Measurements from ENCODE around the gene SSR3.

Gene SSR3

GRCh38 chr3:156539051-156539450, 15.9 kb downstream of the SSR3 start:
- TF ChIP-seq CTCF (IDR thresholded peaks at IDR 0.05; ENCODE audit: low read depth, low read length, poor library complexity, severe bottlenecking) (no peak), EZH2phosphoT487 (IDR thresholded peaks at IDR 0.05; ENCODE audit: borderline replicate concordance, low read length) (no peak)
- Histone ChIP-seq H4K20me1 (ENCODE audit: control insufficient read depth, insufficient read depth, low read depth, low read length) (no peaks in the 10 kb centered on the region; the same call in 1 of the 2 replicates), H3K4me2 (ENCODE audit: low read length) (no peak overlapping the region), H3K79me2 (ENCODE audit: control insufficient read depth, low read length) (no peaks in the 10 kb centered on the region), H3K9me2 (replicated peaks; ENCODE audit: control insufficient read depth, low read length) (no peaks in the 10 kb centered on the region), H3K27me3 (ENCODE audit: control insufficient read depth, low read length) (no peaks in the 10 kb centered on the region), H3K4me1 (ENCODE audit: control insufficient read depth, low read length) (no peaks in the 10 kb centered on the region), H3K4me3 (ENCODE audit: low read length) (no peak overlapping the region), H3F3A (ENCODE audit: control insufficient read depth, insufficient read depth) (peaks cover 21% of the 10 kb centered on the region; the same call in 1 of the 2 replicates), H3K36me3 (ENCODE audit: control insufficient read depth, low read length) (peaks cover 44% of the 10 kb centered on the region), H3K9me3 (ENCODE audit: control insufficient read depth, insufficient read depth, low read length) (no peaks in the 10 kb centered on the region), H3K27ac (ENCODE audit: low read depth, low read length) (no peak overlapping the region)

GRCh38 chr3:156536524-156537316, 18.2 kb downstream of the SSR3 start:
- Histone ChIP-seq H3K27me3 (ENCODE audit: control insufficient read depth, low read length) (no peaks in the 10 kb centered on the region), H4K20me1 (ENCODE audit: control insufficient read depth, insufficient read depth, low read depth, low read length) (no peaks in the 10 kb centered on the region; the same call in 1 of the 2 replicates), H3K4me2 (ENCODE audit: low read length) (no peak overlapping the region), H3K79me2 (ENCODE audit: control insufficient read depth, low read length) (no peaks in the 10 kb centered on the region), H3K9me3 (ENCODE audit: control insufficient read depth, insufficient read depth, low read length) (no peaks in the 10 kb centered on the region), H3K4me3 (ENCODE audit: low read length) (no peak overlapping the region), H3K4me1 (ENCODE audit: control insufficient read depth, low read length) (no peaks in the 10 kb centered on the region), H3K9me2 (replicated peaks; ENCODE audit: control insufficient read depth, low read length) (no peaks in the 10 kb centered on the region), H3K36me3 (ENCODE audit: control insufficient read depth, low read length) (peaks cover 24% of the 10 kb centered on the region), H3K27ac (ENCODE audit: low read depth, low read length) (no peak overlapping the region), H3F3A (ENCODE audit: control insufficient read depth, insufficient read depth) (peaks cover 11% of the 10 kb centered on the region; the same call in 1 of the 2 replicates)
- TF ChIP-seq CTCF (IDR thresholded peaks at IDR 0.05; ENCODE audit: low read depth, low read length, poor library complexity, severe bottlenecking) (no peak), EZH2phosphoT487 (IDR thresholded peaks at IDR 0.05; ENCODE audit: borderline replicate concordance, low read length) (no peak)

- no peaks in the 10 kb centered on the region for H3K9me2 ChIP-seq (replicated peaks; ENCODE audit: control insufficient read depth, low read length)
- H3K4me3 ChIP-seq (ENCODE audit: low read length), result no peak overlapping the region
- H3K36me3 ChIP-seq (ENCODE audit: control insufficient read depth, low read length), result peaks cover 14% of the 10 kb centered on the region
- no peak overlapping the region for H3K27ac ChIP-seq (ENCODE audit: low read depth, low read length)
- H3F3A ChIP-seq (ENCODE audit: control insufficient read depth, insufficient read depth), result peaks cover 9% of the 10 kb centered on the region; the same call in 1 of the 2 replicates
- no peaks in the 10 kb centered on the region for H3K27me3 ChIP-seq (ENCODE audit: control insufficient read depth, low read length)
- H4K20me1 ChIP-seq (ENCODE audit: control insufficient read depth, insufficient read depth, low read depth, low read length), result no peaks in the 10 kb centered on the region; the same call in 1 of the 2 replicates
- no peak overlapping the region for H3K4me2 ChIP-seq (ENCODE audit: low read length)
- H3K4me1 ChIP-seq (ENCODE audit: control insufficient read depth, low read length), result no peaks in the 10 kb centered on the region
- no peaks in the 10 kb centered on the region for H3K9me3 ChIP-seq (ENCODE audit: control insufficient read depth, insufficient read depth, low read length)
- TF ChIP-seq CTCF (IDR thresholded peaks at IDR 0.05; ENCODE audit: low read depth, low read length, poor library complexity, severe bottlenecking) (no peak), EZH2phosphoT487 (IDR thresholded peaks at IDR 0.05; ENCODE audit: borderline replicate concordance, low read length) (no peak)
- no peaks in the 10 kb centered on the region for H3K79me2 ChIP-seq (ENCODE audit: control insufficient read depth, low read length)
These were observed 19.1 kb downstream of the SSR3 start for GRCh38 chr3:156535798-156536197.

All from DOHH2 (cell line).